H1 (cell line): ENCODE measurements around the gene C2CD3.

ENCODE experiments used
- GABPA ChIP-seq: IDR thresholded peaks from 2 replicates; pipeline ENCODE4 v1.6.1; 2011; ENCODE audit warnings: mild to moderate bottlenecking, low read length, moderate library complexity, borderline replicate concordance; ENCODE audit not compliant: insufficient read depth
- MAFK ChIP-seq: IDR thresholded peaks from 2 replicates; pipeline ENCODE4 v1.6.1; 2012; ENCODE audit warnings: low read depth, mild to moderate bottlenecking, improper control_type of control experiment, low read length
- PHF8 ChIP-seq: fragments of 200-600 bp; sonication (generic); conservative IDR thresholded peaks from 2 replicates; pipeline ENCODE4 v1.7.1; 2012; ENCODE audit warnings: low read depth, mild to moderate bottlenecking, inconsistent platforms, low read length, moderate library complexity
- POLR2AphosphoS5 ChIP-seq: IDR thresholded peaks from 2 replicates; pipeline ENCODE4 v1.6.1; 2011; ENCODE audit warnings: low read depth, low read length
- YY1 ChIP-seq: IDR thresholded peaks from 2 replicates; pipeline ENCODE4 v1.6.1; 2011; ENCODE audit warnings: low read depth, mild to moderate bottlenecking, low read length
- TF ChIP-seq, protein P1 (sequence below), 3 experiments: IDR thresholded peaks; 1 replicate in 2 of 3; 2 replicates in 1 of 3; pipeline versions ENCODE4 v1.5.1 to v1.6.1; 2011; ENCODE audit warnings: low read length in 3 of 3, mild to moderate bottlenecking in 3 of 3, inconsistent platforms in 2 of 3, low read depth in 1 of 3, moderate library complexity in 1 of 3; ENCODE audit not compliant: insufficient read depth in 1 of 3; ENCODE audit errors: control extremely low read depth in 1 of 3

DNA sequence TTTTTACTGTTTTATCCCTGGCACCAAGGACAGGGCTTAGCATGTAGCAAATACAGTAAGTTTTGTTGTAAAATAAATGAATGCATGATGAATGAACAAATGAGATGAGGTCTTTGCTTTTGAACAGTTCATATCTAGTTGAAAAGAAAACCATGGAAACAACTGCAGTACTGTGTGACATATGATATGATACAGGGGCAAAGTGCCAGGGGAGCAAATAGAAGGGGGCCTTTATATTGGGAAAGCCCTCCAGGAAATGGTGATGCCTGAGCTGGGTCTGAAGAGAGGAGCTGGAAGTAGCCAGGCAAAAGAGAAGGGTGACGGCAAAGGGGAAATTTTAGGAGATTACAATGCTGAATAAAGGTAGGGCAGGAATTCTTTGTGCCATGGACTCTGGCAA is 98.1 kb downstream of the C2CD3 start:
- no peak for TF ChIP-seq GABPA
- TF ChIP-seq POLR2AphosphoS5 = no peak
- no peak for TF ChIP-seq YY1
- TF ChIP-seq MAFK = no peak
- no peak for TF ChIP-seq PHF8
- TF ChIP-seq, protein P1, sequence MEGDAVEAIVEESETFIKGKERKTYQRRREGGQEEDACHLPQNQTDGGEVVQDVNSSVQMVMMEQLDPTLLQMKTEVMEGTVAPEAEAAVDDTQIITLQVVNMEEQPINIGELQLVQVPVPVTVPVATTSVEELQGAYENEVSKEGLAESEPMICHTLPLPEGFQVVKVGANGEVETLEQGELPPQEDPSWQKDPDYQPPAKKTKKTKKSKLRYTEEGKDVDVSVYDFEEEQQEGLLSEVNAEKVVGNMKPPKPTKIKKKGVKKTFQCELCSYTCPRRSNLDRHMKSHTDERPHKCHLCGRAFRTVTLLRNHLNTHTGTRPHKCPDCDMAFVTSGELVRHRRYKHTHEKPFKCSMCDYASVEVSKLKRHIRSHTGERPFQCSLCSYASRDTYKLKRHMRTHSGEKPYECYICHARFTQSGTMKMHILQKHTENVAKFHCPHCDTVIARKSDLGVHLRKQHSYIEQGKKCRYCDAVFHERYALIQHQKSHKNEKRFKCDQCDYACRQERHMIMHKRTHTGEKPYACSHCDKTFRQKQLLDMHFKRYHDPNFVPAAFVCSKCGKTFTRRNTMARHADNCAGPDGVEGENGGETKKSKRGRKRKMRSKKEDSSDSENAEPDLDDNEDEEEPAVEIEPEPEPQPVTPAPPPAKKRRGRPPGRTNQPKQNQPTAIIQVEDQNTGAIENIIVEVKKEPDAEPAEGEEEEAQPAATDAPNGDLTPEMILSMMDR (IDR thresholded peaks at IDR 0.05; ENCODE audit: control extremely low read depth in 1 of 3, insufficient read depth in 1 of 3, low read depth in 1 of 3, low read length in 3 of 3) = no peak
